COLO668 (cell line): Measurements from ENCODE around the gene TMEM80.
"Not testable (repeated sequence)": the region's sequence is repeated elsewhere in the genome, so short reads cannot be mapped to it uniquely, and the experiment has no call there.

Experiments used
- DNase-seq: peaks from one replicate; lab custom pipeline; 2025; ENCODE audit not compliant: unreplicated experiment; lab: John Stamatoyannopoulos, UW

The TMEM80 gene

GRCh38 chr11:679271-680207 lies 16.1 kb upstream of the TMEM80 start:
- no peak for DNase-seq

DNA sequence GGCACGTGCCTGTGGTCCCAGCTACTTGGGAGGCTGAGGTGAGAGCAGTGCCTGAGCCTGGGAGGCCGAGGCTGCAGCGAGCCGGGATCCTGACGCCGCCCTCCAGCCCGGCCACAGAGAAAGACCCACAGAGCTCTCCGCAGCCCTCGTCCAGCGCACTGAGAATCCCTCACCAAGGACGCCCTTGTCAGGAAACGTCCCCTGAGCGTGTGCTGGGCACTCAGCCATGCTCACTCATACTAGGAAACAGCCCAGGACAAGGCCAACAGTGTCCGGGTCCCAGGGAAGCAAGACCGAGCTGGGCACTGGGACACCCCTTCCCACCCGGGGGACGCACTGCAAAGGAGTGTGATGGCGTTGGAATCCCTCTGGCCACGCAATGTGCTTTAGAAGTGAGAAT lies 15.1 kb upstream of the TMEM80 start:
- DNase-seq = no peak

- no peak for DNase-seq
Measured at GRCh38 chr11:680970-681369, 14.6 kb upstream of the TMEM80 start.

DNA sequence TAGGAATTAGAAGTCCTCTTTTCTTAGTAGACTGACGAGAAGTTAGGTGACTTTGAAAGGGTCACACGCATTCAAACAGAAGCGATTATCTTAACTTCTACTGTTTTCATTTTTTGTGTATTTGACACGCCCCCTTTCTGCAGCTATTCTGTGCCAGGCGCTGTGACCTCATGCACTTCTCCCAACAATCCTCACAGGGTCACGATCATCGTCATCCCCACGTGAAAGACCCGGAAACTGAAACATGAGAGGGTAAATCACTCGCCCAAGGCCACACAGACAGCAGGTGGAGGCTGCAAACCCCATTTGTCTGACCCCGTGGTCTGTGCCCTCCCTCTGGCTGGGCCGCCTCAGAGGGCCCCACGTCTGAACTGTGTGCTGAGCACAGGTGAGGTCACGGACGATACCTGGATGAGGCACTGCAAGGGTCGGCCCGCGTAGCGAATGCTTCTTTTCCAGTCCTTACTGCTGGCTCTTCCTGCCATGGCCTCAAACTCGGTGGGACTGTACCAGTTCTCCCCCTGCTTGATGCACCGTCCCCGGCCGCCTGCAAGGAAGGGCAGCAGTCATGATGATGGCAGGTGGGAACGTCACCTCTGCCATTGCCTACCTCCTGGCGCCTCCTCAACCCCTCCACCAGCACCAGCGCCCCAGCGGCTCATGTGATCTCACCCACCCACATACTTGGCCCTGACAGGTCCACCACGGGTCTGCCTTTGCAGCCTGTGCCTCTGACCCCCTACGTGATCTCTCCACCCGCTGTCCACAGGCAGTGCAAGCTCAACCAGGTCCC lies 9.0 kb upstream of the TMEM80 start:
- DNase-seq = no peak

GRCh38 chr11:687751-688150 lies 7.9 kb upstream of the TMEM80 start:
- no peak for DNase-seq

GRCh38 chr11:688681-689080 lies 6.9 kb upstream of the TMEM80 start:
- no peak for DNase-seq

GRCh38 chr11:689625-690024 lies 6.0 kb upstream of the TMEM80 start:
- no peak for DNase-seq

- DNase-seq = not testable (repeated sequence)
Measured at GRCh38 chr11:690244-690643, 5.4 kb upstream of the TMEM80 start.

- peak; percentile 62 for DNase-seq
Measured at GRCh38 chr11:690738-691633, 4.6 kb upstream of the TMEM80 start.

GRCh38 chr11:691710-692590 lies 3.7 kb upstream of the TMEM80 start:
- DNase-seq = no peak

- DNase-seq = peak; percentile 19
Measured at GRCh38 chr11:692824-693414, 2.7 kb upstream of the TMEM80 start.

- peak; percentile 23 for DNase-seq
Measured at GRCh38 chr11:693415-693831, 2.2 kb upstream of the TMEM80 start.

DNA sequence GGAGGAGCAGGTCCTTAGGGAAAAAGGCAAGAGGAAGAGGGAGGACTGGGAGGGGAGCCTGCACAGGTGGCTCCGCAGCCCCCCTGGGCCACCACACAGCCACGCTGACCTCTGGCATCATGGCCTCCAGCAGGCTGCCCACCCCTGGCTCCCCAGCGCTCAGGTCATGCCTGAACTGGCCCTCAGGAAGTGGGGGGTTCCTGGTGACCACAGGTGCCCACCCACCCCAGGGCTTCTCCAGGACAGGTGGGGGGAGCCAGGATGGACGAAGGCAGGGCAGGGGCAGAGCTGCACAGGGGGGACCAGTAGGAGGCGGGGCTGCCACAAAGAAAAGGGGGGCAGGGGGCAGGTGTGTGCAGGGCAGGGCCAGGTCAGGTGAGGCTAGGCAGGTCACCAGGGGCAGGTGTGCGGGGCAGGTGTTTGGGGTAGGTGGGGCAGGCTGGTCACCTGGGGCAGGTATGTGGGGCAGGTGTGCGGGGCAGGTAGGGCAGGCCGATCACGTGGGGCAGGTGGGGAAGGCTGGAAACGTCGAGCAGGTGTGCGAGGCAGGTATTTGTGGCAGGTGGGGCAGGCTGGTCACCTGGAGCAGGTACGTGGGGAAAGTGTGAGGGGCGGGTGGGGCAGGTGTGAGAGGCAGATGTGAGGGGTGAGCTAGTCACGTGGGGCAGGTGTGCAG lies 1.6 kb upstream of the TMEM80 start:
- peak; percentile 82 for DNase-seq

- DNase-seq = peak; percentile 85
Measured at GRCh38 chr11:694563-695287, 891 bp upstream of the TMEM80 start, which contains the start of gene DEAF1. Gene DEAF1 (minus strand): TSS chr11:695222. CDS start chr11:695047, 175 bp downstream.

- DNase-seq = no peak
Measured at GRCh38 chr11:695288-695537, 403 bp upstream of the TMEM80 start.

DNA sequence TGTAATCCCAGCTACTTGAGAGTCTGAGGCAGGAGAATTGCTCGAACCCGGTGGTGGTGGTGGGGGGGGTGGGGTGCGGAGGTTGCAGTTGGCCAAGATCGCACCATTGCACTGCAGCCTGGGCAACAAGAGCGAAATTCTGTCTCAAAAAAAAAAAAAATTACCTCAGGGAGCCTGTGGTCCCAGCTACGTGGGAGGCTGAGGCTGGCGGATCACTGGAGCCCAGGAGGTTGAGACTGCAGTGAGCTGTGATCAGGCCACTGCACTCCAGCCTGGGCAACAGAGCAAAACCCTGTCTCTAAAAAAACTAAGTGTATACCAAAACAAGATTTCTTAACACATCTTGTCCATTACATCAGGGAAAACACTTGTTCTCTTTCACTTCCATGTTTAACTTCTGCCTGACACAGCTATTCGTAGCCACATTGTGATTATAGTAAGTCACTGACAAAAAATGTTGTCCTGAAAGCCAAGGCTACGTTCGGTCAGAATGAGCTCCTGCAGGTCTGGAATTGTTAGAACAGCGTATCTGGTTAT lies 1.4 kb downstream of the TMEM80 start:
- DNase-seq = no peak

DNA sequence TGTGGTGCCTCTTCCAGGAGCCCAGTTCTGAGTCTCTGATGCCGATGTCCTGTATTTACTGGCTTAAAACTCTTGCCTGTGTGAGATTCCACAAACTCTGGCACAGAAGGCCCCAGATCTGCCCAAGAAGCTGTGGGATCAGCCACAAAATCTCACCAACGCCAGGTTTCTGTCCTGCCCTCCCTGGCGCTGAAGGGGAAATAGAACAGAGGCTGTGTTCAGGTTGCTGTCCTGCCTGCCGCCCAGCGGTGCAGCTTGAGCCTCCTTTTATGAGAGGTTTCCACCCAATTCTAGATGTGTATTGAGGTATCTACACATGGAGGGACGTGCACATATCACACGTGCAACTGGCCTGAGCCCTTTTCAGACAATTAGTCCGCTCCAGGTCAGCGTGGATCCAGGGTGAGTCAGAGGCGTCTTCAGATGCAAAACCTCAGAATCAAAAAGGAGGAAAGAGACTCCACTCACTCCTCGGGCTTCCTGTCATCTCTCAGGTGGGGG lies 2.2 kb downstream of the TMEM80 start:
- no peak for DNase-seq

DNA sequence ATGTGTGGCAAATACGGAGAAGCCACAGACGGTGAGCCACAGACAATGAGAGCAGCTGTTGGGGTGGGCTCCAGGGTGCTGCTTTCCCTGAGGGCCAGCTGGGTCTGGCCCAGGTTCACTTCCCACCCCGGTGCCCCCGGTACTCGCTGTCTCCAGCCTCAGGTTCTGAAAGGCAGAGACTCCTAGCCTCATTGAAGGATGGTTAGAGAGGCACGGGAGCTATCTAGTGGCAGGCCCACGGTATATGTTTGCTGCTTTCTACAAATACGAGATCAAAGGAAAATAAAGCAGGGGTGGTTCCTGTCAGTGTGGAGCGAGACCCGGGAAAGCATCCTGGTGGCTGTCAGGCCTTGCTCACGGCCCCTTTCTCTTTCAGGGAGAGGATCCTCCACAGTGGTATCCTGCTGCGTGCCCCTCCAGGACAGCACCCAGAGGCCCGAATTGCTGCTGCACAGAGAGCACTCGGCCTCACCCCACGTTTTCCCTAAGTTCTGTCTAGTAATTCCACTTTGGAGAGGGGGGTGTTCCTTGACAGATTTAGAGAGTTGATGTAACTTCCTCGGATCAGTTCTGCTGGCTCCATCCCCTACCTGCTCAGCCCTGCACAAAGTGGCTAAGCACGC lies 3.0 kb downstream of the TMEM80 start:
- DNase-seq = no peak
